T-helper 1 cell treated with Interleukin-12 subunit alpha and Interleukin-12 subunit beta and Interleukin-4 antibody, amounts not matched to agents 30 μg/mL and 1 μg/mL, for 36 hours (primary cell): Measurements from ENCODE around the gene DKK1.

Experiments used
- H3K27ac Mint-ChIP-seq: one replicate; pipeline ENCODE4 v1.8.0; 2021; ENCODE audit warnings: mild to moderate bottlenecking, mixed read lengths
- H3K27me3 Mint-ChIP-seq: one replicate; pipeline ENCODE4 v1.8.0; 2021; ENCODE audit warnings: low read depth, mixed read lengths
- H3K36me3 Mint-ChIP-seq: one replicate; pipeline ENCODE4 v1.8.0; 2021; ENCODE audit warnings: low read depth, mixed read lengths
- H3K4me1 Mint-ChIP-seq: one replicate; pipeline ENCODE4 v1.8.0; 2021; ENCODE audit warnings: low read depth, mixed read lengths
- H3K4me3 Mint-ChIP-seq: one replicate; pipeline ENCODE4 v1.8.0; 2021; ENCODE audit warnings: mild to moderate bottlenecking, moderate library complexity, mixed read lengths
- H3K9me3 Mint-ChIP-seq: one replicate; pipeline ENCODE4 v1.8.0; 2021; ENCODE audit warnings: mixed read lengths

DKK1 gene

GRCh38 chr10:52308251-52309031 lies 5.6 kb upstream of the DKK1 start:
- Mint-ChIP-seq H3K27ac (no peak overlapping the region), H3K27me3 (peaks cover 45% of the 10 kb centered on the region), H3K9me3 (no peaks in the 10 kb centered on the region), H3K4me1 (peaks cover 4% of the 10 kb centered on the region), H3K36me3 (no peaks in the 10 kb centered on the region), H3K4me3 (no peak overlapping the region)

GRCh38 chr10:52312942-52313255 lies 1.2 kb upstream of the DKK1 start:
- H3K4me3 Mint-ChIP-seq: no peak overlapping the region
- H3K36me3 Mint-ChIP-seq: no peaks in the 10 kb centered on the region
- no peak overlapping the region for H3K27ac Mint-ChIP-seq
- peaks cover 71% of the 10 kb centered on the region for H3K27me3 Mint-ChIP-seq
- H3K4me1 Mint-ChIP-seq: peaks cover 10% of the 10 kb centered on the region
- no peaks in the 10 kb centered on the region for H3K9me3 Mint-ChIP-seq

- H3K27ac Mint-ChIP-seq: no peak overlapping the region
- no peaks in the 10 kb centered on the region for H3K9me3 Mint-ChIP-seq
- H3K4me1 Mint-ChIP-seq: peaks cover 10% of the 10 kb centered on the region
- H3K27me3 Mint-ChIP-seq: peaks cover 66% of the 10 kb centered on the region
- H3K4me3 Mint-ChIP-seq: no peak overlapping the region
- no peaks in the 10 kb centered on the region for H3K36me3 Mint-ChIP-seq
These were observed 687 bp upstream of the DKK1 start for GRCh38 chr10:52313256-52313932.

GRCh38 chr10:52314822-52315552 lies 906 bp downstream of the DKK1 start:
- no peak overlapping the region for H3K4me3 Mint-ChIP-seq

GRCh38 chr10:52316001-52316400 lies 1.9 kb downstream of the DKK1 start:
- Mint-ChIP-seq H3K27ac (no peak overlapping the region), H3K4me3 (no peak overlapping the region), H3K36me3 (no peaks in the 10 kb centered on the region), H3K4me1 (peaks cover 9% of the 10 kb centered on the region), H3K9me3 (no peaks in the 10 kb centered on the region), H3K27me3 (peaks cover 54% of the 10 kb centered on the region)

More at GRCh38 chr10:52314822-52315552, 906 bp downstream of the DKK1 start:
- Mint-ChIP-seq H3K36me3 (no peaks in the 10 kb centered on the region), H3K27ac (no peak overlapping the region), H3K9me3 (no peaks in the 10 kb centered on the region), H3K27me3 (peaks cover 54% of the 10 kb centered on the region), H3K4me1 (peaks cover 9% of the 10 kb centered on the region)

- peaks cover 9% of the 10 kb centered on the region for H3K4me1 Mint-ChIP-seq
- H3K4me3 Mint-ChIP-seq: no peak overlapping the region
- no peaks in the 10 kb centered on the region for H3K36me3 Mint-ChIP-seq
- no peaks in the 10 kb centered on the region for H3K9me3 Mint-ChIP-seq
- peaks cover 49% of the 10 kb centered on the region for H3K27me3 Mint-ChIP-seq
- no peak overlapping the region for H3K27ac Mint-ChIP-seq
These were observed 2.4 kb downstream of the DKK1 start for GRCh38 chr10:52316500-52316899.

- Mint-ChIP-seq H3K27ac (no peak overlapping the region), H3K9me3 (no peaks in the 10 kb centered on the region), H3K27me3 (peaks cover 33% of the 10 kb centered on the region), H3K4me1 (peaks cover 8% of the 10 kb centered on the region), H3K4me3 (no peak overlapping the region), H3K36me3 (no peaks in the 10 kb centered on the region)
These were observed 4.1 kb downstream of the DKK1 start for GRCh38 chr10:52318136-52318701.

- Mint-ChIP-seq H3K9me3 (no peaks in the 10 kb centered on the region), H3K27me3 (peaks cover 27% of the 10 kb centered on the region)
These were observed 4.9 kb downstream of the DKK1 start for GRCh38 chr10:52318822-52319464.

GRCh38 chr10:52319926-52320325 lies 5.8 kb downstream of the DKK1 start:
- H3K27ac Mint-ChIP-seq: no peak overlapping the region
- no peaks in the 10 kb centered on the region for H3K36me3 Mint-ChIP-seq
- no peaks in the 10 kb centered on the region for H3K9me3 Mint-ChIP-seq
- H3K27me3 Mint-ChIP-seq: peaks cover 18% of the 10 kb centered on the region
- H3K4me3 Mint-ChIP-seq: no peak overlapping the region
- H3K4me1 Mint-ChIP-seq: no peaks in the 10 kb centered on the region

More at GRCh38 chr10:52318822-52319464, 4.9 kb downstream of the DKK1 start:
- peaks cover 4% of the 10 kb centered on the region for H3K4me1 Mint-ChIP-seq
- no peaks in the 10 kb centered on the region for H3K36me3 Mint-ChIP-seq
- H3K4me3 Mint-ChIP-seq: no peak overlapping the region
- H3K27ac Mint-ChIP-seq: no peak overlapping the region

- Mint-ChIP-seq H3K27me3 (no peaks in the 10 kb centered on the region), H3K9me3 (no peaks in the 10 kb centered on the region), H3K36me3 (no peaks in the 10 kb centered on the region), H3K4me1 (no peaks in the 10 kb centered on the region), H3K4me3 (no peak overlapping the region), H3K27ac (no peak overlapping the region)
These were observed 8.2 kb downstream of the DKK1 start for GRCh38 chr10:52322323-52322722.

GRCh38 chr10:52322936-52323335 lies 8.9 kb downstream of the DKK1 start:
- no peaks in the 10 kb centered on the region for H3K4me1 Mint-ChIP-seq
- H3K36me3 Mint-ChIP-seq: no peaks in the 10 kb centered on the region
- H3K9me3 Mint-ChIP-seq: no peaks in the 10 kb centered on the region
- H3K27ac Mint-ChIP-seq: no peak overlapping the region
- no peak overlapping the region for H3K4me3 Mint-ChIP-seq
- no peaks in the 10 kb centered on the region for H3K27me3 Mint-ChIP-seq

- H3K4me3 Mint-ChIP-seq: no peak overlapping the region
- no peaks in the 10 kb centered on the region for H3K9me3 Mint-ChIP-seq
- H3K27ac Mint-ChIP-seq: no peak overlapping the region
- H3K27me3 Mint-ChIP-seq: no peaks in the 10 kb centered on the region
- H3K4me1 Mint-ChIP-seq: no peaks in the 10 kb centered on the region
- H3K36me3 Mint-ChIP-seq: no peaks in the 10 kb centered on the region
These were observed 12.3 kb downstream of the DKK1 start for GRCh38 chr10:52326382-52326781.

GRCh38 chr10:52331638-52332364 lies 17.7 kb downstream of the DKK1 start:
- Mint-ChIP-seq H3K36me3 (no peaks in the 10 kb centered on the region), H3K27me3 (no peaks in the 10 kb centered on the region), H3K27ac (no peak overlapping the region), H3K4me3 (no peak overlapping the region), H3K9me3 (no peaks in the 10 kb centered on the region), H3K4me1 (no peaks in the 10 kb centered on the region)

GRCh38 chr10:52332815-52333214 lies 18.7 kb downstream of the DKK1 start:
- Mint-ChIP-seq H3K4me3 (no peak overlapping the region), H3K27ac (no peak overlapping the region), H3K27me3 (no peaks in the 10 kb centered on the region), H3K9me3 (no peaks in the 10 kb centered on the region), H3K4me1 (no peaks in the 10 kb centered on the region), H3K36me3 (no peaks in the 10 kb centered on the region)
